Stimulated activated CD4-positive, alpha-beta T cell treated with anti-CD3 and anti-CD28 coated beads, Interleukin-2, amount 100 ng/mL, for 24 hours (primary cell): Measurements from ENCODE around the gene AHNAK.

Source experiments
- DNase-seq, 2 donors: peaks; one replicate each; pipeline ENCODE4 v3.0.0-alpha.2; 2020

The AHNAK gene

GRCh38 chr11:62494246-62494645 lies 52.4 kb downstream of the AHNAK start:
- no peak for DNase-seq

GRCh38 chr11:62493801-62494200 lies 52.8 kb downstream of the AHNAK start:
- DNase-seq, result no peak

- no peak for DNase-seq
Observed at GRCh38 chr11:62492586-62492985, 54.0 kb downstream of the AHNAK start.

GRCh38 chr11:62491571-62492329 lies 54.9 kb downstream of the AHNAK start:
- DNase-seq, result no peak

- DNase-seq, result no peak
Observed at GRCh38 chr11:62489204-62489603, 57.4 kb downstream of the AHNAK start.

DNA sequence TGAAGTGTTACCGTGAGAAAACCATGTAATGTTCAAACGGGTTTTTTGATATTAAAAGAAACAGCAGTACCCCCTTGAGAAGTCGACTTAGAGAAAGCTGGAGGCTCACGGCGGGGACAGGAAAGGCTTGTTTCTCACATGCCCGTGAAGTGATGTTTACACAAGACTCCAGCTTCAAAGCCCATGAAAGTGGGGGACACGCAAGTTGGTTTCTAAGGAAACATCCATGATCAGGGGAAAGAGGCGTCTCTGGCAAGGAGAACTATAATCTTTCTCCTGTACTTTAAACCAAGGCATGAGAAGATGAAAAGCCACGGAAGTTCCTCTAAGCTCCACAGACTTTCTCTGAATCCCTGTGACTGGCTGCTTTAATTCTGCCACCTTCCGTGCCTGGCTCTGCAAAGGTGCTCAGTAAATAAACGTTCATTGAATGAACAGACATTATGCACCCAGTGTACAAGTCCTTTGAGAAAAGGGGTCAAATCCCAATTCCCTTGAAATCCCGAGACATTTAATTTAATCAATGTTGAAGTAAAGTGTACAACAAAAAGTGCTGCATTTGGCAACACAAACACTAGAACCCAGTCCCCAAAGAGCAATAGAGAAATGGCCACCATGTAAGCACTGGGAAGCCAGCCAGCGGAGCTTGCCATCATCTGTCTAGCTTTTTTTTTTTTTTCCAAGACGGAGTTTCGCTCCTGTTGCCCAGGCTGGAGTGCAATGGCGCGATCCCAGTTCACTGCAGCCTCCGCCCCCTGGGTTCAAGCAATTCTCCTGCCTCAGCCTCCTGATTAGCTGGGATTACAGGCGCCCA lies 58.7 kb downstream of the AHNAK start:
- DNase-seq, result no peak

DNA sequence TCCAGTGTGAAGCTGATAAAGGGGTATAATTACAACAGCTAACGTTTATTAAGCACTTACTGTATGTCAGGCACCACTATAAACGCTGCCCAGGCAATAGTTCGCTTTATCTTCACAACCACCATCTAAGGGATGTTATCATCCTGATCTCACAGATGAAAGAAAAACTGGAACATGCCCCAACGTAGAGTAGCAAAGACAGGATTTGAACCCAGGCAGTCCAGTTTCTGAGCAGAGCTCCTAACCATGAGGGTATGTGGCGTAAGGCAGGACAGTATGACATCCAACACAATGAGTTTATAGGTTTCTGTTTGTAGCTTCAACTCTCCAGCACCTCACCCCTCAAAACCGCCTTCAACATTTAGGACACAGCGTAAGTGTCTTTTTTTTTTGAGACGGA lies 59.5 kb downstream of the AHNAK start:
- no peak for DNase-seq

DNA sequence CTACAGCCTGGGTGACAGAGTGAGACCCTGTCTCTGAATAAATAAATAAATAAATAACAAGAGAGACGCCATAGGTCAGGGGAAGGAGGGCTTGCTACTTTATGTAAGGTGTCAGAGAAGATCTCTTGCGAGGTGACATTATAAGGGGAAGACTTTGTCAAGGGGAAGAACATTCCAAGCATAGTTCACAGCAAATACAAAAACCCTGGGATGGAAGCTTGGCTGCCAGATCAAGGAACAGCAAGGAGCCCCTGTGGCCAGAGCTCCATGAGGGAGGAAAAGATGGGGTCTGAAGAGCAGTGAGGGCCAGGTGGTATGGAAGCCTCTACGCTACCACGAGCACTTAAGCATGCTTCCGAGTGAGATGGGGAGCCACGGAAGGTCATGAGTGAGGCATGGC lies 62.3 kb downstream of the AHNAK start:
- DNase-seq, result no peak

DNA sequence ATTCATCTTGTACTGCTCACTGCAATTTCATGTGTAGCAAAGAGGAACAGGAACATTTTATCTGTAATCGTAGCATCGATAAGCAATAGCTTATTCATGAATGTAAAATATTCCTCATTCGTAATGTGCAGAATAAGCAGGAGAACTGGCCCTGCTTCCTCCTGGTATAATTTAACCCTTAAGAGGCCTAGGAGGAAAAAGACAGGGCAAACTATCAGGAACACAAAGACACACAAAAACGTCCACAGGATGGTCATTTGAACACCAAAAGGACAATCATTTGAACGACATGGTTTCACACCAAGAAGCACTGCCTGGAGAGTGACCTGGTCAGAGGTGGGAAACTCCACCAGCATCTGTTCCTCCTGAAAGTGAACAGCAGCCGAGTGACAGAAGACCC lies 63.9 kb downstream of the AHNAK start:
- DNase-seq, result no peak

- no peak for DNase-seq
Observed at GRCh38 chr11:62479631-62480201, 66.9 kb downstream of the AHNAK start.

- no peak for DNase-seq
Observed at GRCh38 chr11:62477927-62478326, 68.7 kb downstream of the AHNAK start.

DNA sequence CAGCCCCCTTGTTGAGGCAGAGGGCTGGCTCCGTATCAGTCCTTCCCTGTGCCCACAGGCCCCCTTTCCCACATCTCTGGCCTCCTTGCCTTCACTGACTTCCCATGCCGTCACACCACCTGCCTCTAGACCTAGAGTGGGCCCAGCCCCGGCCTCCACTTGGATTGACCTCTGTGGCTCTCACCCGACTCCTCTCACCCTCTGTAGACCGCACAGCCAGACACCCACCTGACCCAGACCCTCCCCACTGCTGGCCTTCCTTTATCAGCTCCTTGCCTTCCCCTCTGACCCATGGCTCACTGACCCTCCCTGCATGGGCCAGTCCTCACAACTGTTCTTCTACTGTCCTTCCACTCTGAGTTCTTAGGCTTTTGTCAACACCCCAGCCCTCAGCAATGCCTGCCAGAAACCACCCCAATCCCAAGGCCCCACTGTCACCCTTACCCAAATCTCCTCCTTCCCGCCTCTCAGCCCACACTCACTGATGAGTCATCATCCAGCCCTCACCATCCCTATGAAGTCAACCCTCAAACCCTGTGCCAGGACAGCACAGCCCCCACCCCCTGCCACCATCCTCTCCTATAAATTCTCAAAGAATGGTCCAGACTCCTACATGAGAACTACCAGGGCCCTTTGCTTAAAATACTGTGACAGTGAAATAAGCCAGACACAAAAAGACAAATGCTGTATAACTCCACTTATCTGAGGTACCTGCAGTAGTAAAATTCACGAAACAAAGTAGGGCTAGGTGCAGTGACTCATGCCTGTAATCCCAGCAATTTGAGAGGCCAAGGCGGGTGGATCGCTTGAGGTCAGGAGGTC lies 74.3 kb downstream of the AHNAK start:
- no peak for DNase-seq

- no peak for DNase-seq
Observed at GRCh38 chr11:62471603-62472002, 75.0 kb downstream of the AHNAK start.

GRCh38 chr11:62468577-62468976 lies 78.0 kb downstream of the AHNAK start:
- DNase-seq, result no peak

- no peak for DNase-seq
Observed at GRCh38 chr11:62466444-62466843, 80.2 kb downstream of the AHNAK start.

- DNase-seq, result no peak
Observed at GRCh38 chr11:62464655-62465054, 82.0 kb downstream of the AHNAK start.

- no peak for DNase-seq
Observed at GRCh38 chr11:62463121-62463542, 83.5 kb downstream of the AHNAK start.

- DNase-seq, result no peak
Observed at GRCh38 chr11:62462508-62462892, 84.1 kb downstream of the AHNAK start.

DNA sequence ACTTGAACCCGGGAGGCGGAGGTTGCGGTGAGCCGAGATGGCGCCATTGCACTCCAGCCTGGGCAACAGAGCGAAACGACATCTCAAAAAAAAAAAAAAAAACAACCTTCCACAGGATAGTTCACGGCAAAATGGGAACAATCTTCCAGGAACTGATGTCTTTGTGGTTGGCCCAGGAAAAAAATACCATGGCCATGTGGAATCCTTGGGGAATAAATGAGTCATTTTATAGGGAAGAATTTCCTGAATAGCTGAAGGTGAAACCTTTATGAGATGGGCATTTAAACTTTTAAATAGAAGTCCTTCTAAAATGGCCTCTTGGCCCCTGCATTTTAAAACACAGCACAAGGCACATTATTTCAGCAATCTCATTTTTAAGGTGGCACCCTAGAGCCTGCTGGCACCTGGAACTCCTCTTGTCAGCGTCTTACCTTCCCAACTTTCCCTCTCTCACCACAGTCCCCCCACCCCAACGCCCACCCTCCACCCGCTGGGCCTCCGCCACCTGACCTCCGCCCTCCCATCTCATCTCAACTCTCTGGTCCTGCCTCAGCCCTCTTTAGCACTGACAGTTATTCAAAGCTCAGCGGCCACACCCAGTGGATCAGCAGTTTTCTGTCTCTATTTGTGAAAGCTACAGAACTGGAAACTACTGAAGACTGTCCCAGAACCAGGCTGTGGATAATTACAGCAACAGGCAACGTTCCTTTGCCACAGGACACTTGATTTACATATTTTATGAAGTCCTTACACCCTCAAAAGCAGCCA lies 84.7 kb downstream of the AHNAK start:
- DNase-seq, result no peak

GRCh38 chr11:62459080-62459479 lies 87.5 kb downstream of the AHNAK start:
- no peak for DNase-seq

DNA sequence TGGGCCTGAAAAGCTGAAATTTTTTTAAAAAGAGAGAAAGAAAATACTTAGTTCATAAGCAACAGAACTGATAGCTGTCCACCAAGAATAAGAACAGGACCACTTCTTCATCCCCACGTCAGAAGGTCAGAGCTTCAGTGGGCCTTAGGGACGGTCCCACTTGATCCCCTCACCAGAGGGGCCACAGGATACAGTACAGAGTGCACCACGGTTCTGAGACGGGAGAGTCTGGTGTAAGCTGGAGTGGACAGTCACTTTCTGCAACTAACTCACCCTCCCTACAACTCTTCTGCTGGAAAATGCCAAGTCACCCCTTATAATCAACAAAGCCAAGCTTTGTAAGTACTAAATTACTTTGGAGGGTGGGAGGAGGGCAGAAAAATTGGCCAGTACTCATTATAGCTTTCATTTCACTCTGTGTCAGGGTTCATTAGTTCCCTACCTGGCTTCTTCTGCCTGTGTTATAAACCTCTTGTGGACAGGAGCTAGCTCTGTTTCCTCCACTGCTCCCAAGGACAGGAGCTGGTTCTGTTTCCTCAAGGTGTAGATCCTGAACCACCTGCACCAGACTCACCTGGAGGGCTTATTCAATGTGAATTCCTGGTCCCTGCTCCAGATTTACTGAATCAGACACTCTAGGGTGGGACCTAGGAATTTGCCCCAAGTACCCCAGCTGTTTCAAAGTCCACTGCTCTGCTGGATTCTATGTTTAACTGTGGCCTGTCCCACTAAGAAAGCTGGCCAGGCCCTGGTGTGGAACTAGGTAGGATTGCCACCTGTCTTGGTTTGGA lies 88.2 kb downstream of the AHNAK start:
- no peak for DNase-seq
